ENCODE data around the gene MPZL1.

MPZL1 gene

DNA sequence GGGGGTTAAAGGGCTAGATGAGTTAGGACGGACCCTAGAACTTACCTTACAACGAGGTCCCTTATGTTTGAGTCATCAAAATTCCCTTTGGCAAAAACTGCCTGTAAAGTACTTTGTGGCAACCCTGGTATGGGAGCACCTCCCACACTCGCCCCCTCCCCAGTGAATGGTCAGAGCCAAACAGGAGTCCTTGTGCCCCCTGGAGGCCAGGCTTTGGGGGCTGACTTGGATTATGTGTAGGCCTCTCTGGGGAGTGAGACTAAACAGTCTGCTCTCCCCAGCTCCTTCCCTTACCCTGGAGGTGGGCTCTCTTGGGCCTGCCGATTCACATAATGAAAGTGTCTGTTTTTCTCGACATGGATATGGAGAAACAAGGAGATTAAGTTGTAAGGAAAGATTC lies 110.9 kb downstream of the MPZL1 start:
- H3K9me3 ChIP-seq (ENCODE audit: control insufficient read depth, insufficient read depth, low read length) = no peaks in the 10 kb centered on the region
- no peaks in the 10 kb centered on the region for H3K36me3 ChIP-seq (ENCODE audit: control insufficient read depth, low read length)
- H3K27ac ChIP-seq (ENCODE audit: low read depth, low read length) = no peak overlapping the region
- TF ChIP-seq, protein P1, sequence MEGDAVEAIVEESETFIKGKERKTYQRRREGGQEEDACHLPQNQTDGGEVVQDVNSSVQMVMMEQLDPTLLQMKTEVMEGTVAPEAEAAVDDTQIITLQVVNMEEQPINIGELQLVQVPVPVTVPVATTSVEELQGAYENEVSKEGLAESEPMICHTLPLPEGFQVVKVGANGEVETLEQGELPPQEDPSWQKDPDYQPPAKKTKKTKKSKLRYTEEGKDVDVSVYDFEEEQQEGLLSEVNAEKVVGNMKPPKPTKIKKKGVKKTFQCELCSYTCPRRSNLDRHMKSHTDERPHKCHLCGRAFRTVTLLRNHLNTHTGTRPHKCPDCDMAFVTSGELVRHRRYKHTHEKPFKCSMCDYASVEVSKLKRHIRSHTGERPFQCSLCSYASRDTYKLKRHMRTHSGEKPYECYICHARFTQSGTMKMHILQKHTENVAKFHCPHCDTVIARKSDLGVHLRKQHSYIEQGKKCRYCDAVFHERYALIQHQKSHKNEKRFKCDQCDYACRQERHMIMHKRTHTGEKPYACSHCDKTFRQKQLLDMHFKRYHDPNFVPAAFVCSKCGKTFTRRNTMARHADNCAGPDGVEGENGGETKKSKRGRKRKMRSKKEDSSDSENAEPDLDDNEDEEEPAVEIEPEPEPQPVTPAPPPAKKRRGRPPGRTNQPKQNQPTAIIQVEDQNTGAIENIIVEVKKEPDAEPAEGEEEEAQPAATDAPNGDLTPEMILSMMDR (IDR thresholded peaks at IDR 0.05; ENCODE audit: low read depth, low read length, poor library complexity, severe bottlenecking) = no peak
- no peak for TF ChIP-seq EZH2phosphoT487 (IDR thresholded peaks at IDR 0.05; ENCODE audit: borderline replicate concordance, low read length)
- H4K20me1 ChIP-seq (ENCODE audit: control insufficient read depth, insufficient read depth, low read depth, low read length) = no peaks in the 10 kb centered on the region
- H3K27me3 ChIP-seq (ENCODE audit: control insufficient read depth, low read length) = no peaks in the 10 kb centered on the region
- no peaks in the 10 kb centered on the region for H3K79me2 ChIP-seq (ENCODE audit: control insufficient read depth, low read length)
- H3K4me1 ChIP-seq (ENCODE audit: control insufficient read depth, low read length) = no peaks in the 10 kb centered on the region
- H3K9me2 ChIP-seq (replicated peaks; ENCODE audit: control insufficient read depth, low read length) = no peaks in the 10 kb centered on the region
- no peak overlapping the region for H3K4me3 ChIP-seq (ENCODE audit: low read length)
- no peak overlapping the region for H3K4me2 ChIP-seq (ENCODE audit: low read length)
- no peaks in the 10 kb centered on the region for H3F3A ChIP-seq (ENCODE audit: control insufficient read depth, insufficient read depth)

DNA sequence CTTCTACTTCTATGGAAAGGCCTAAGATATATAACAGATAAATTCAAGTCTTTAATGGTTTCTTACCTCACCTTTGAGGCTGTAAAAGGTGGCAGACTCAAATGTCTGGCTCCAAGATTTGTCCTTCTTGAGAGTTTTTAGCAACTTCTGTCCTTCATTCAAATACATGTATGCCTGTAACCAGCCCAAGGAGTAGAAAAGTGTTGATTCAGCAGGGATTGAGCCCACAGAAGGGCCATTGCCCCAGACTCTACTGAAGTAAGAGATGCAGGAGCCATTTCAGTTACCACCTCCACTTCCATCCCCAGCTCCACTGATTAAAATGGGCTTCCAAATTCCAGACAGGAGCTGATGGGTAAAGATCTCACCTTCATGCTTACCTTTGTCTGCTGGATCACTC lies 112.1 kb downstream of the MPZL1 start:
- Histone ChIP-seq H3K4me3 (ENCODE audit: low read length) (no peak overlapping the region), H3K27me3 (ENCODE audit: control insufficient read depth, low read length) (no peaks in the 10 kb centered on the region), H3K79me2 (ENCODE audit: control insufficient read depth, low read length) (no peaks in the 10 kb centered on the region), H3K27ac (ENCODE audit: low read depth, low read length) (no peak overlapping the region), H3K36me3 (ENCODE audit: control insufficient read depth, low read length) (no peaks in the 10 kb centered on the region), H3K4me2 (ENCODE audit: low read length) (no peak overlapping the region), H4K20me1 (ENCODE audit: control insufficient read depth, insufficient read depth, low read depth, low read length) (no peaks in the 10 kb centered on the region), H3K9me3 (ENCODE audit: control insufficient read depth, insufficient read depth, low read length) (no peaks in the 10 kb centered on the region), H3F3A (ENCODE audit: control insufficient read depth, insufficient read depth) (no peaks in the 10 kb centered on the region), H3K4me1 (ENCODE audit: control insufficient read depth, low read length) (no peaks in the 10 kb centered on the region), H3K9me2 (replicated peaks; ENCODE audit: control insufficient read depth, low read length) (no peaks in the 10 kb centered on the region)
- TF ChIP-seq, protein P1 (IDR thresholded peaks at IDR 0.05; ENCODE audit: low read depth, low read length, poor library complexity, severe bottlenecking) = no peak
- TF ChIP-seq EZH2phosphoT487 (IDR thresholded peaks at IDR 0.05; ENCODE audit: borderline replicate concordance, low read length) = no peak

DNA sequence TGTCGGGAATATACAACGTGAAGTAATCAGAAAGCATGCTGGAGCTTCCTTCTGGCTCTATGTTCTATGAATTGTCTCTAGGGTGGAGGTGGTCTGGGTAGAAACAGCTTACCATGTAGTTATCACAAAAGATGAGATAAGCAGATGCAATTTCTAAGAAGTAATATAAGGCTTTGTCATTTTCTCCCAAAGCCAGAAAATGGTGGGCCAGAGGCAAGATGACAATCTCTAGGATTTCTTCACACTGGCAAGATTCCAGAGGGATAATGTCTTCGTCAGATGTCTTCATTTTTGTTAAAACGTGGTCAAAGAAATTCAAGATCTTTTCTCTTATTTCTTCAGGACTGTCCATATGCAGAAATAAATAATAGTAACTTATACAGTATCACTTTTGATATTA lies 114.4 kb downstream of the MPZL1 start:
- Histone ChIP-seq H3K4me3 (ENCODE audit: low read length) (no peak overlapping the region), H3K9me3 (ENCODE audit: control insufficient read depth, insufficient read depth, low read length) (no peaks in the 10 kb centered on the region), H3K27ac (ENCODE audit: low read depth, low read length) (no peak overlapping the region), H3K27me3 (ENCODE audit: control insufficient read depth, low read length) (no peaks in the 10 kb centered on the region), H3F3A (ENCODE audit: control insufficient read depth, insufficient read depth) (no peaks in the 10 kb centered on the region), H3K4me1 (ENCODE audit: control insufficient read depth, low read length) (no peaks in the 10 kb centered on the region), H3K36me3 (ENCODE audit: control insufficient read depth, low read length) (no peaks in the 10 kb centered on the region), H3K79me2 (ENCODE audit: control insufficient read depth, low read length) (no peaks in the 10 kb centered on the region), H4K20me1 (ENCODE audit: control insufficient read depth, insufficient read depth, low read depth, low read length) (no peaks in the 10 kb centered on the region), H3K9me2 (replicated peaks; ENCODE audit: control insufficient read depth, low read length) (no peaks in the 10 kb centered on the region), H3K4me2 (ENCODE audit: low read length) (no peak overlapping the region)
- no peak for TF ChIP-seq EZH2phosphoT487 (IDR thresholded peaks at IDR 0.05; ENCODE audit: borderline replicate concordance, low read length)
- TF ChIP-seq, protein P1 (IDR thresholded peaks at IDR 0.05; ENCODE audit: low read depth, low read length, poor library complexity, severe bottlenecking) = no peak

GRCh38 chr1:167837326-167837725 lies 115.5 kb downstream of the MPZL1 start:
- H3F3A ChIP-seq (ENCODE audit: control insufficient read depth, insufficient read depth) = no peaks in the 10 kb centered on the region
- H3K4me1 ChIP-seq (ENCODE audit: control insufficient read depth, low read length) = no peaks in the 10 kb centered on the region
- TF ChIP-seq EZH2phosphoT487 (IDR thresholded peaks at IDR 0.05; ENCODE audit: borderline replicate concordance, low read length) = no peak
- TF ChIP-seq, protein P1 (IDR thresholded peaks at IDR 0.05; ENCODE audit: low read depth, low read length, poor library complexity, severe bottlenecking) = no peak
- H3K9me2 ChIP-seq (replicated peaks; ENCODE audit: control insufficient read depth, low read length) = no peaks in the 10 kb centered on the region
- no peak overlapping the region for H3K4me2 ChIP-seq (ENCODE audit: low read length)
- no peaks in the 10 kb centered on the region for H3K27me3 ChIP-seq (ENCODE audit: control insufficient read depth, low read length)
- no peaks in the 10 kb centered on the region for H4K20me1 ChIP-seq (ENCODE audit: control insufficient read depth, insufficient read depth, low read depth, low read length)
- no peaks in the 10 kb centered on the region for H3K79me2 ChIP-seq (ENCODE audit: control insufficient read depth, low read length)
- H3K4me3 ChIP-seq (ENCODE audit: low read length) = no peak overlapping the region
- no peaks in the 10 kb centered on the region for H3K36me3 ChIP-seq (ENCODE audit: control insufficient read depth, low read length)
- H3K9me3 ChIP-seq (ENCODE audit: control insufficient read depth, insufficient read depth, low read length) = no peaks in the 10 kb centered on the region
- H3K27ac ChIP-seq (ENCODE audit: low read depth, low read length) = no peak overlapping the region

Data from DOHH2 (cell line).